ENCODE data around the gene EEF1G. TPM values are rescaled to one million over a fixed set of nuclear protein-coding genes. Genes with fewer than 3 reads are reported as not detected.

Gene EEF1G
- total and polyA plus RNA-seq, 2 of the 13 experiments (the other 11 are each of a cell fraction or from before 2014, with no cell fraction given): 1,787 to 2,144 TPM

DNA sequence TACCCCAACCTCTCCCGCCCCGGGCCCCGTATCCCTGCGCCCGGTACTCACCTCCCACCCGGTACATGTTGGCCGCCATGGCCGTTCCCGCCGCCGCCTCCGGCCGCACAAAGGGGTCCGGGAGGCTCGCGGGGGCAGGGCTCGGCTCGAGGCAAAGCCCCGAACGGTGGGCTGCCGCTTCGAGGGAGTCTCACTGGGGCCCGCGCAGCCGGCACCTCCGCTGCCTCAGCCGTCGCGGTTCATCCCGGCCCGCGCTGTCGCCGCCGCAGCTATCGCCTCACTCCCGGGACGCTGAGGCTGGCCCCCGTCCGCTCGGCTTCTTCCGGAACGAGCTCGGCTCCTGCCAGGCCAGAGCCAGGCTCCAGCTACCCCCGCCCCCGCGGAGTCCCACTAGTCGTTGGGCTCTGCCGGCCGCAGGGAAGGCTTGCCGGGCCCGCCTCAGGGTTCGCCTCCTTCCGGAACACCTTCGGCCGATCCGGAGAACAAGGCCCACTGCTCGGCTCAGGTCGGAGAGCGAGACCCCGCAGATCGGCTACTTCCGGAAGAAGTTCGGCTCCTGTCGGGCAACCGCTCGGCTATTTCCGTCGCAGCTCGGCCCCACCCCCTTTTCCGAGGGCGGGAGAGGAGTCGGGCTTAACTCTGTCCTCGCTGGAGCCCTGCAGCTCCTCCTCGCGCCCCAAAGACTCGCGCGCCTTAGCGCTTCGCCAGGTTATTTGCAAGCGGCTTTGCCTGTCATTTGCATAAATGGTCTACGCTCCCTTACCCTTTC is 27.9 kb upstream of the EEF1G start, which contains the start of gene MTA2:
Gene MTA2, minus strand, starts transcription at position 494 of the 769 bp plus-strand sequence. Its CDS starts 415 bp downstream, at position 79.
- peak within 1 kb of the TSS; percentile 88 for H3K27ac ChIP-seq (ENCODE audit: extremely low read length, insufficient read depth, low read length)
- H3K4me3 ChIP-seq (replicated peaks in 1 of 3; ENCODE audit: insufficient read depth in 1 of 3, low read depth in 2 of 3, low read length in 3 of 3): peak within 1 kb of the TSS; percentile 91 to 94 (median 94)
- H3K79me2 ChIP-seq (ENCODE audit: insufficient read depth, low read length): peaks cover 33% of the 10 kb centered on the region
- peak; percentile 94 for DNase-seq (ENCODE audit: low spot score)
- ChIA-PET CTCF (ENCODE audit: low intra/inter-chr PET ratio, low total read pairs) (no interaction called here), POLR2A (interaction anchor here (0.7 to 3.8 kb wide), 23 partner anchors 10 to 280 kb away, joined by 3 to 137 read pairs (median 6); partner anchors contain the start of genes AHNAK, B3GAT3, C11orf98 and CSKMT)
- peak within 1 kb of the TSS; percentile 97 for H3K4me2 ChIP-seq (ENCODE audit: low read depth, low read length)
- FAIRE-seq: peak; percentile 81
- H2AFZ ChIP-seq (ENCODE audit: low read length): no peak within 1 kb of the TSS
- TSS peak; percentile 80 for BruUV-seq (replicated peaks)
- intact Hi-C loops (cut with micrococcal nuclease; ENCODE audit: unreplicated experiment): no loop called here
- in situ Hi-C loops (cut with HindIII; ENCODE audit: extremely low pct_ligation_motif_present, low pct_unique_long_range_greater_than_20kb): no loop called here
- H4K20me1 ChIP-seq (ENCODE audit: insufficient read depth, low read length): no peaks in the 10 kb centered on the region
- no peaks in the 10 kb centered on the region for H3K9me3 ChIP-seq (ENCODE audit: low read length)
- ATAC-seq: peak; percentile 93
- no peaks in the 10 kb centered on the region; a peak in 1 of 5 replicates for H3K27me3 ChIP-seq (ENCODE audit: control insufficient read depth in 1 of 2, insufficient read depth in 2 of 2, low read length in 2 of 2)
- WGBS (ENCODE audit: low lambda C conversion rate): under 1% methylated on average over 14 of the region's 83 CpGs
- peaks cover 43% of the 10 kb centered on the region for H3K4me1 ChIP-seq (ENCODE audit: insufficient read depth, low read length)
- peaks cover 10 to 21% of the 10 kb centered on the region in 2 experiments; a peak in 4 of 5 replicates for H3K36me3 ChIP-seq (replicated peaks in 1 of 2; ENCODE audit: control insufficient read depth in 1 of 2, insufficient read depth in 2 of 2, low read length in 2 of 2)
- H3K9ac ChIP-seq (ENCODE audit: insufficient read depth, low read depth, low read length): peak within 1 kb of the TSS; percentile 99
- TF ChIP-seq ZNF558 (CRISPR knock-in tag; IDR thresholded peaks at IDR 0.05; ENCODE audit: borderline replicate concordance) (0 out of 2 replicates have a peak, but pooled peaks have one; percentile 75), CBFB (CRISPR knock-in tag; IDR thresholded peaks at IDR 0.05) (peak; percentile 6; the same call in 1 of the 2 replicates), HOXA3 (CRISPR knock-in tag; IDR thresholded peaks at IDR 0.05) (peak; percentile 50), SMAD3 (CRISPR knock-in tag; IDR thresholded peaks at IDR 0.05) (no peak; the same call in 1 of the 2 replicates), ZNF432 (CRISPR knock-in tag; IDR thresholded peaks at IDR 0.05; ENCODE audit: borderline replicate concordance) (no peak), ARID2 (CRISPR knock-in tag; IDR thresholded peaks at IDR 0.05; ENCODE audit: borderline replicate concordance) (no peak), CBX1 (IDR thresholded peaks at IDR 0.05; ENCODE audit: low read depth) (peak; percentile 8), KLF12 (CRISPR knock-in tag; IDR thresholded peaks at IDR 0.05; ENCODE audit: borderline replicate concordance) (no peak), ZNF550 (CRISPR knock-in tag; IDR thresholded peaks at IDR 0.05; ENCODE audit: borderline replicate concordance) (peak; percentile 62; the same call in 1 of the 2 replicates), ARNT2 (CRISPR knock-in tag; IDR thresholded peaks at IDR 0.05; ENCODE audit: low read depth) (peak; percentile 61), ZFP36L2 (CRISPR knock-in tag; IDR thresholded peaks at IDR 0.05) (no peak), ZNF569 (CRISPR knock-in tag; IDR thresholded peaks at IDR 0.05; ENCODE audit: borderline replicate concordance) (no peak), FOXA3 (CRISPR knock-in tag; IDR thresholded peaks at IDR 0.05) (peak; percentile 25; the same call in 1 of the 2 replicates), LCORL (IDR thresholded peaks at IDR 0.05) (no peak), LCORL (CRISPR knock-in tag; IDR thresholded peaks at IDR 0.05) (no peak), TSC22D2 (CRISPR knock-in tag; IDR thresholded peaks at IDR 0.05; ENCODE audit: borderline replicate concordance) (no peak), CCAR2 (optimal IDR thresholded peaks at IDR 0.05; ENCODE audit: low read depth, low read length) (no peak)
- TF ChIP-seq, protein P1, sequence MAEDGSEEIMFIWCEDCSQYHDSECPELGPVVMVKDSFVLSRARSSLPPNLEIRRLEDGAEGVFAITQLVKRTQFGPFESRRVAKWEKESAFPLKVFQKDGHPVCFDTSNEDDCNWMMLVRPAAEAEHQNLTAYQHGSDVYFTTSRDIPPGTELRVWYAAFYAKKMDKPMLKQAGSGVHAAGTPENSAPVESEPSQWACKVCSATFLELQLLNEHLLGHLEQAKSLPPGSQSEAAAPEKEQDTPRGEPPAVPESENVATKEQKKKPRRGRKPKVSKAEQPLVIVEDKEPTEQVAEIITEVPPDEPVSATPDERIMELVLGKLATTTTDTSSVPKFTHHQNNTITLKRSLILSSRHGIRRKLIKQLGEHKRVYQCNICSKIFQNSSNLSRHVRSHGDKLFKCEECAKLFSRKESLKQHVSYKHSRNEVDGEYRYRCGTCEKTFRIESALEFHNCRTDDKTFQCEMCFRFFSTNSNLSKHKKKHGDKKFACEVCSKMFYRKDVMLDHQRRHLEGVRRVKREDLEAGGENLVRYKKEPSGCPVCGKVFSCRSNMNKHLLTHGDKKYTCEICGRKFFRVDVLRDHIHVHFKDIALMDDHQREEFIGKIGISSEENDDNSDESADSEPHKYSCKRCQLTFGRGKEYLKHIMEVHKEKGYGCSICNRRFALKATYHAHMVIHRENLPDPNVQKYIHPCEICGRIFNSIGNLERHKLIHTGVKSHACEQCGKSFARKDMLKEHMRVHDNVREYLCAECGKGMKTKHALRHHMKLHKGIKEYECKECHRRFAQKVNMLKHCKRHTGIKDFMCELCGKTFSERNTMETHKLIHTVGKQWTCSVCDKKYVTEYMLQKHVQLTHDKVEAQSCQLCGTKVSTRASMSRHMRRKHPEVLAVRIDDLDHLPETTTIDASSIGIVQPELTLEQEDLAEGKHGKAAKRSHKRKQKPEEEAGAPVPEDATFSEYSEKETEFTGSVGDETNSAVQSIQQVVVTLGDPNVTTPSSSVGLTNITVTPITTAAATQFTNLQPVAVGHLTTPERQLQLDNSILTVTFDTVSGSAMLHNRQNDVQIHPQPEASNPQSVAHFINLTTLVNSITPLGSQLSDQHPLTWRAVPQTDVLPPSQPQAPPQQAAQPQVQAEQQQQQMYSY (CRISPR knock-in tag; IDR thresholded peaks at IDR 0.05): no peak
- TF ChIP-seq, protein P2, sequence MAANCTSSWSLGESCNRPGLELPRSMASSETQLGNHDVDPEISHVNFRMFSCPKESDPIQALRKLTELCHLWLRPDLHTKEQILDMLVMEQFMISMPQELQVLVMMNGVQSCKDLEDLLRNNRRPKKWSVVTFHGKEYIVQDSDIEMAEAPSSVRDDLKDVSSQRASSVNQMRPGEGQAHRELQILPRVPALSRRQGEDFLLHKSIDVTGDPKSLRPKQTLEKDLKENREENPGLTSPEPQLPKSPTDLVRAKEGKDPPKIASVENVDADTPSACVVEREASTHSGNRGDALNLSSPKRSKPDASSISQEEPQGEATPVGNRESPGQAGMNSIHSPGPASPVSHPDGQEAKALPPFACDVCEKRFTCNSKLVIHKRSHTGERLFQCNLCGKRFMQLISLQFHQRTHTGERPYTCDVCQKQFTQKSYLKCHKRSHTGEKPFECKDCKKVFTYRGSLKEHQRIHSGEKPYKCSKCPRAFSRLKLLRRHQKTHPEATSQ (CRISPR knock-in tag; IDR thresholded peaks at IDR 0.05; ENCODE audit: borderline replicate concordance): no peak

All from HepG2 (cell line).